ENCODE results near the gene ZDHHC24. TPM values are rescaled to one million over a fixed set of nuclear protein-coding genes. Genes with fewer than 3 reads are reported as not detected.

Gene ZDHHC24
- total RNA-seq, 1 experiment from 2014 or later: 14.8 TPM

GRCh38 chr11:66579017-66579606 lies 33.3 kb upstream of the ZDHHC24 start:
- DNase-seq: peak; percentile 92
- no peak overlapping the region for H3K4me3 ChIP-seq (ENCODE audit: insufficient read depth, low read depth, low read length)
- no peaks in the 10 kb centered on the region for H3K27me3 ChIP-seq (ENCODE audit: control insufficient read depth, insufficient read depth, low read length)
- H3K36me3 ChIP-seq (replicated peaks; ENCODE audit: control insufficient read depth, insufficient read depth, low read length): no peaks in the 10 kb centered on the region

- no peak for DNase-seq
- Histone ChIP-seq H3K36me3 (replicated peaks; ENCODE audit: control insufficient read depth, insufficient read depth, low read length) (no peaks in the 10 kb centered on the region; the same call in 1 of the 2 replicates), H3K4me3 (ENCODE audit: insufficient read depth, low read depth, low read length) (no peak overlapping the region), H3K27me3 (ENCODE audit: control insufficient read depth, insufficient read depth, low read length) (no peaks in the 10 kb centered on the region)
Measured at GRCh38 chr11:66570850-66571180, 25.0 kb upstream of the ZDHHC24 start.

DNA sequence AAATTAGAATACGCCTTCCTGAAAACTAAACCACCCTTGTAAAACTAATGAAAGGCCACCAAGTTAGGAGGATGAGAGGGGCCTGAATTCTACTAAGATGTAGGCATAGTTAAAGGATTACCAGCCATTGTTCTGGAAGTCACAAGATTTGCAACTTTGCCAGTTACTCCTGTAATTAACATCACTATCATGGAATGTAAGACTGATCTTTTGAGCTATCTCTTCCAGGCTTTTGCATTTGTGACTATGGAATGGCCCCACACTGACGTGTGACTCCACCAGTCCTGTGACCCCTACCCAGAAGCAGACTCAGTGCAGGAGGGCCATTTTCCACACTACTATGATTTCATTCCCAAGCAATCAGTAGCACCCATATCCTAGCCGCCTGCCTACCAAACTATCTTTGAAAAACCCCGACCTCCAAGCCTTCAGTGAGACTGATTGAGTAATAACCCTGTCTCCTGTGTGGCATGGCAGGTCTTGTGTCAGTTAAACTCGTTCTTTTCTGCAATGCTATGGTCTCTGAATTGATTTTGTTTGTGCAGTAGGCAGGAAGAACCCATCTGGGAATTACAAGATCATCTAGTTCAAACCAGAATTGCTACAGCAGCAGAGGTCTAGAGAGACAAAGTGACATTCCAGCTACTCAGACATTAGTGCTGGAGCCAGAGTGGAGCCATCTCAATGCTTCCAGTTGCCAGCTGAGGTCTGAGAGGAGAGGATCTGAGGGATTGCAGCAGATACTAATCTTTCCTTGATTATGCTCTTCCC lies 24.4 kb upstream of the ZDHHC24 start:
- H3K4me3 ChIP-seq (ENCODE audit: insufficient read depth, low read depth, low read length): no peak overlapping the region
- no peaks in the 10 kb centered on the region for H3K27me3 ChIP-seq (ENCODE audit: control insufficient read depth, insufficient read depth, low read length)
- DNase-seq: peak; percentile 73
- no peaks in the 10 kb centered on the region; the same call in 1 of the 2 replicates for H3K36me3 ChIP-seq (replicated peaks; ENCODE audit: control insufficient read depth, insufficient read depth, low read length)

DNA sequence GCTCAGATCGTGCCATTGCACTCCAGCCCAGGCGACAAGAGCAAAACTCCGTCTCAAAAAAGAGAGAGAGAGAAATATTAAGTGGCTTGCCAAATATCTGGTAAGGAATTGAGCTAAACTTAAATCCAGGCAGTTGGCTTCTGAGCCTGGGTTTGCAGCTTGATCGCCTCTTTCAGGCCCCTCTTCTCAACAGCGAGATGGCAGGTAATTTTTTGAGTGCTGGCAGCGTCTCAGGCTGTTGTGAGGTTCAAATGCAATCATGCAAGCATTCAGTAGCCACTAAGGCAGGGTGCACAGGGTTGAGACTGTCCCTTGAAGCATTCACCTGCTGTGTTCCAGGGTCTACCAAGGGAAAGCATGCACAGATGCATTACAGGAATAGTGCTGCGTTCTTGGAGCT lies 23.2 kb upstream of the ZDHHC24 start:
- peak; percentile 39 for DNase-seq
- H3K4me3 ChIP-seq (ENCODE audit: insufficient read depth, low read depth, low read length): no peak overlapping the region
- no peaks in the 10 kb centered on the region for H3K27me3 ChIP-seq (ENCODE audit: control insufficient read depth, insufficient read depth, low read length)
- no peaks in the 10 kb centered on the region; the same call in 1 of the 2 replicates for H3K36me3 ChIP-seq (replicated peaks; ENCODE audit: control insufficient read depth, insufficient read depth, low read length)

GRCh38 chr11:66568124-66568916 lies 22.5 kb upstream of the ZDHHC24 start, which contains the start of gene CTSF:
TSS of gene CTSF (minus strand) at chr11:66568606. CDS start at chr11:66568486, 120 bp downstream.
- no peaks in the 10 kb centered on the region; the same call in 1 of the 2 replicates for H3K36me3 ChIP-seq (replicated peaks; ENCODE audit: control insufficient read depth, insufficient read depth, low read length)
- no peaks in the 10 kb centered on the region for H3K27me3 ChIP-seq (ENCODE audit: control insufficient read depth, insufficient read depth, low read length)
- H3K4me3 ChIP-seq (ENCODE audit: insufficient read depth, low read depth, low read length): no peak within 1 kb of the TSS
- peak; percentile 63 for DNase-seq

- Histone ChIP-seq H3K27me3 (ENCODE audit: control insufficient read depth, insufficient read depth, low read length) (no peaks in the 10 kb centered on the region), H3K36me3 (replicated peaks; ENCODE audit: control insufficient read depth, insufficient read depth, low read length) (no peaks in the 10 kb centered on the region; the same call in none of the 2 replicates), H3K4me3 (ENCODE audit: insufficient read depth, low read depth, low read length) (no peak overlapping the region)
- DNase-seq: no peak
Measured at GRCh38 chr11:66567787-66568123, 21.9 kb upstream of the ZDHHC24 start.

- no peak for DNase-seq
- no peaks in the 10 kb centered on the region for H3K27me3 ChIP-seq (ENCODE audit: control insufficient read depth, insufficient read depth, low read length)
- no peak overlapping the region for H3K4me3 ChIP-seq (ENCODE audit: insufficient read depth, low read depth, low read length)
- H3K36me3 ChIP-seq (replicated peaks; ENCODE audit: control insufficient read depth, insufficient read depth, low read length): peaks cover 7% of the 10 kb centered on the region
Measured at GRCh38 chr11:66566221-66566620, 20.4 kb upstream of the ZDHHC24 start.

GRCh38 chr11:66564984-66565383 lies 19.1 kb upstream of the ZDHHC24 start:
- no peaks in the 10 kb centered on the region for H3K27me3 ChIP-seq (ENCODE audit: control insufficient read depth, insufficient read depth, low read length)
- no peak for DNase-seq
- H3K4me3 ChIP-seq (ENCODE audit: insufficient read depth, low read depth, low read length): no peak overlapping the region
- peaks cover 11% of the 10 kb centered on the region for H3K36me3 ChIP-seq (replicated peaks; ENCODE audit: control insufficient read depth, insufficient read depth, low read length)

- H3K4me3 ChIP-seq (ENCODE audit: insufficient read depth, low read depth, low read length): no peak overlapping the region
- peak; percentile 50 for DNase-seq
- peaks cover 11% of the 10 kb centered on the region for H3K36me3 ChIP-seq (replicated peaks; ENCODE audit: control insufficient read depth, insufficient read depth, low read length)
- no peaks in the 10 kb centered on the region for H3K27me3 ChIP-seq (ENCODE audit: control insufficient read depth, insufficient read depth, low read length)
Measured at GRCh38 chr11:66564538-66564937, 18.7 kb upstream of the ZDHHC24 start.

DNA sequence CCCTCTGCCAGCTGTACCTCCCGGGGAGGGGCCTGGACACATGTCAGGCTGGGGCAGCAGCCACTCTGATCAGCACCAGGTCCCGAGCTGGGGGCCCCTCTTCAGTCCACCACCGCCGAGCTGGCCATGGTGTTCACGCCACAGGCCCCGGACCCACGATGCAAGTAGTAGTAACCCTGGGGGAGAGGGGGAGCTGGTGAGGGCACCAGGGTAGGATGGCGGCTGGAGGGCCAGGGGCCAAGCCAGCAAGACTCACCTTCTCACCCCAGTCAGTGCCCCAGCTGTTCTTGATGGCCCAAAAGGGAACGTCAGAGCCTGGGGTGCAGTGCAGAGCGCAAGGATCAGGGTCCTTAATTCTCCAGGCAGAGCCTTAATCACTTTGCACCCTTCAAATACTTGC lies 18.0 kb upstream of the ZDHHC24 start:
- H3K4me3 ChIP-seq (ENCODE audit: insufficient read depth, low read depth, low read length): no peak overlapping the region
- H3K36me3 ChIP-seq (replicated peaks; ENCODE audit: control insufficient read depth, insufficient read depth, low read length): peaks cover 11% of the 10 kb centered on the region
- peak; percentile 42 for DNase-seq
- no peaks in the 10 kb centered on the region for H3K27me3 ChIP-seq (ENCODE audit: control insufficient read depth, insufficient read depth, low read length)

GRCh38 chr11:66562907-66563583 lies 17.2 kb upstream of the ZDHHC24 start:
- no peak overlapping the region for H3K4me3 ChIP-seq (ENCODE audit: insufficient read depth, low read depth, low read length)
- DNase-seq: peak; percentile 51
- peaks cover 12% of the 10 kb centered on the region for H3K36me3 ChIP-seq (replicated peaks; ENCODE audit: control insufficient read depth, insufficient read depth, low read length)
- no peaks in the 10 kb centered on the region for H3K27me3 ChIP-seq (ENCODE audit: control insufficient read depth, insufficient read depth, low read length)

GRCh38 chr11:66562275-66562674 lies 16.4 kb upstream of the ZDHHC24 start:
- Histone ChIP-seq H3K36me3 (replicated peaks; ENCODE audit: control insufficient read depth, insufficient read depth, low read length) (peaks cover 16% of the 10 kb centered on the region), H3K4me3 (ENCODE audit: insufficient read depth, low read depth, low read length) (no peak overlapping the region), H3K27me3 (ENCODE audit: control insufficient read depth, insufficient read depth, low read length) (no peaks in the 10 kb centered on the region)
- no peak for DNase-seq

GRCh38 chr11:66561975-66562248 lies 16.1 kb upstream of the ZDHHC24 start:
- DNase-seq: no peak
- H3K36me3 ChIP-seq (replicated peaks; ENCODE audit: control insufficient read depth, insufficient read depth, low read length): peaks cover 19% of the 10 kb centered on the region

DNA sequence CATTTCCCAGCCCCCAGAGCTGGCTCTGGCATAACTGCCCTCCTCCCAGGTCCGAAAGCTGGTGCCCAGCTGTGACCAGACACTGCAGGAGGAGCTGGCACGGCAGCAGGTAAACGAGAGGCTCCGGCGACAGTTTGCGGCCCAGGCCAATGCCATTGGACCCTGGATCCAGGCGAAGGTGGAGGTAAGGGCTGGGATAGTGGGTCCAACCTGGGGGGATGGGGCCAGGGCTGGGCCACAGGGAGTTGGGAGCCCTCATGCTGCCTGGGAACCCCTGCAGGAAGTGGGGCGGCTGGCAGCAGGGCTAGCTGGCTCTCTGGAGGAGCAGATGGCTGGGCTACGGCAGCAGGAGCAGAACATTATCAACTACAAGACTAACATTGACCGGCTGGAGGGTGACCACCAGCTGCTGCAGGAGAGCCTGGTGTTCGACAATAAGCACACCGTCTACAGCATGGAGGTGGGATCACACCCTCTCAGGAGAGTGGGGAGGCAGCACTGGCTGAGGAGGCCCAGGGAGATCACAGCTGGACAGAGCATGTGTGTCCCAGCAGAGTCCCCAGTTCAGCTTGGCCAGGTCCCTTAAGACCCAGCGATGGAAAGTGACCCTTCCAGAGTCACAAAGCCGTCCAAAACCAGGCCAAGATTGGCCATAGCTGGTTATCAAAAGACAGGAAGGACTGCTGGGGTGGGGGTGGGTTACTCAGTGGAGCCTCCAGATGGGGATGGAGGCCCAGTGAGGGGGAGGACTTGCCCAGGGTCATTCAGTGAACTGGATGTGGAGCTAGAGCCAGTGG lies 15.5 kb upstream of the ZDHHC24 start:
- no peaks in the 10 kb centered on the region for H3K27me3 ChIP-seq (ENCODE audit: control insufficient read depth, insufficient read depth, low read length)
- H3K36me3 ChIP-seq (replicated peaks; ENCODE audit: control insufficient read depth, insufficient read depth, low read length): peaks cover 19% of the 10 kb centered on the region
- peak; percentile 44 for DNase-seq
- no peak overlapping the region for H3K4me3 ChIP-seq (ENCODE audit: insufficient read depth, low read depth, low read length)

More at GRCh38 chr11:66561975-66562248, 16.1 kb upstream of the ZDHHC24 start:
- H3K4me3 ChIP-seq (ENCODE audit: insufficient read depth, low read depth, low read length): no peak overlapping the region
- H3K27me3 ChIP-seq (ENCODE audit: control insufficient read depth, insufficient read depth, low read length): no peaks in the 10 kb centered on the region
